Stimulated activated CD8-positive, alpha-beta memory T cell treated with anti-CD3 and anti-CD28 coated beads, Interleukin-2, amount 100 ng/mL, for 1 hour (primary cell): ENCODE measurements around the gene WDR19.
A peak's percentile ranks its signal among the peaks of the same experiment; 100 is the strongest.
"Not testable (repeated sequence)": the region's sequence is repeated elsewhere in the genome, so short reads cannot be mapped to it uniquely, and the experiment has no call there.

ENCODE experiments used
- DNase-seq, 2 donors: peaks; one replicate each; pipeline ENCODE4 v3.0.0-alpha.2; 2020; ENCODE audit warnings: low read depth in 2 of 2

WDR19 gene

GRCh38 chr4:39181905-39182638 lies at the start of gene WDR19:
Gene WDR19, plus strand, starts transcription at chr4:39182529. Its CDS starts 29 bp downstream, at chr4:39182558.
- DNase-seq: peak; percentile 97 to 98

- DNase-seq: no peak
Measured at GRCh38 chr4:39133623-39134022, 48.7 kb upstream of the WDR19 start.

- no peak for DNase-seq
Measured at GRCh38 chr4:39134683-39135306, 47.5 kb upstream of the WDR19 start.

- not testable (repeated sequence) for DNase-seq
Measured at GRCh38 chr4:39138227-39138626, 44.1 kb upstream of the WDR19 start.

GRCh38 chr4:39146211-39146610 lies 36.1 kb upstream of the WDR19 start:
- no peak for DNase-seq

GRCh38 chr4:39154009-39154408 lies 28.3 kb upstream of the WDR19 start:
- DNase-seq: no peak

- no peak for DNase-seq
Measured at GRCh38 chr4:39157520-39157919, 24.8 kb upstream of the WDR19 start.

GRCh38 chr4:39166177-39166576 lies 16.2 kb upstream of the WDR19 start:
- no peak for DNase-seq

- DNase-seq: no peak
Measured at GRCh38 chr4:39166669-39167068, 15.7 kb upstream of the WDR19 start.

GRCh38 chr4:39169426-39169825 lies 12.9 kb upstream of the WDR19 start:
- DNase-seq: no peak

GRCh38 chr4:39170301-39170700 lies 12.0 kb upstream of the WDR19 start:
- DNase-seq: no peak

- DNase-seq: no peak
Measured at GRCh38 chr4:39178706-39179105, 3.6 kb upstream of the WDR19 start.

GRCh38 chr4:39179681-39180080 lies 2.6 kb upstream of the WDR19 start:
- DNase-seq: no peak

GRCh38 chr4:39180629-39181028 lies 1.7 kb upstream of the WDR19 start:
- DNase-seq: not testable (repeated sequence)

GRCh38 chr4:39181520-39181904 lies 817 bp upstream of the WDR19 start:
- no peak for DNase-seq

GRCh38 chr4:39201963-39202362 lies 19.6 kb downstream of the WDR19 start:
- no peak for DNase-seq

GRCh38 chr4:39204543-39204942 lies 22.2 kb downstream of the WDR19 start:
- no peak for DNase-seq

- no peak for DNase-seq
Measured at GRCh38 chr4:39205000-39205399, 22.7 kb downstream of the WDR19 start.

GRCh38 chr4:39205476-39205875 lies 23.1 kb downstream of the WDR19 start:
- DNase-seq: no peak

GRCh38 chr4:39227906-39228305 lies 45.6 kb downstream of the WDR19 start:
- no peak for DNase-seq

- no peak for DNase-seq
Measured at GRCh38 chr4:39228377-39228776, 46.0 kb downstream of the WDR19 start.

GRCh38 chr4:39230462-39230861 lies 48.1 kb downstream of the WDR19 start:
- no peak for DNase-seq

- DNase-seq: no peak
Measured at GRCh38 chr4:39231660-39232059, 49.3 kb downstream of the WDR19 start.

- no peak for DNase-seq
Measured at GRCh38 chr4:39232100-39232499, 49.8 kb downstream of the WDR19 start.
